NCI-H446 treated with DMSO at 0.1 percent for 48 hours (cell line): ENCODE data around the gene RIPOR3.
"Not testable (repeated sequence)": the region's sequence is repeated elsewhere in the genome, so short reads cannot be mapped to it uniquely, and the experiment has no call there.

Experiments used
- DNase-seq: peaks from one replicate; lab custom pipeline; 2025; lab: John Stamatoyannopoulos, UW

Gene RIPOR3

DNA sequence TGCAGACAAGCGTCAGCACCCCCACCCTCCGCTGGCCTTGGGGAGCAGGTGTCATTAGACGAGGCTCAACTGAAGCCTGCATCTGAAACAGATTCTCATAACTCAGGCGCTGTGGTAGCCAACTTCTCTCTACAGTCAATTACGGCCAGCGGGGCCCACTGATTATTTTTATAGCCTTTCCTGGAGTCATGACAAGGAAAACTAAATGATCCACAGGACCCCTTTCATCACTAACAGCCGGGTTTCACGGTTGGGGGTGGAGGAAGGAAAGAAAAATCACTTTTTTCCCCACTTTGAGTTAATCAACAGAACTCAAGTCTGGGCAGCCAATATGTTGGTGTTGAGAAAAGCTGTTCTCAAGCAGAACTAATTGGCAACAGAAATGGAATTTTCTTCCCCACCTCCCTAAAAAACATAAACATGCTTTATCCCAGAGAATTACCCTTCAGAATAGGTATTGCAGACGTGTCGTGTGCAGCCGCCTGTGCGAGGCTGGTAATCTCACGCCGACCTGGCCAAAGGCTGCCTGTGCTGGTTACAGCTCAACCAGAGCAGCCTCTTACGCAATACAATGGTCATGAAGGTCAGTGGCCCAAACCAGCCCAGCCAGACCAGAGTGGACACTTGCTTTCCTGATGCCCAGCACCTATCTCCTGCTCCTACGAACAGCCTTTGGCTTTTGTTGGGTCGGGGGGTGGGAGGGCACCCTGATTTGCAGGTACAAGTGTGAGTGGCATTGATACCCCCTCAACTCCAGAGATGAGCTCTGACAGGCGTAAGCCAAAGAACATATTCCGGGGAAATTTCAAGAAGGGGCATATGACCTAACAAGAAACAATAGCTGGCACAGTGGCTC lies 11.0 kb downstream of the RIPOR3 start:
- no peak for DNase-seq

- no peak for DNase-seq
Observed at GRCh38 chr20:50679753-50680104, 11.6 kb downstream of the RIPOR3 start.

GRCh38 chr20:50678169-50678898 lies 13.0 kb downstream of the RIPOR3 start:
- DNase-seq: no peak

DNA sequence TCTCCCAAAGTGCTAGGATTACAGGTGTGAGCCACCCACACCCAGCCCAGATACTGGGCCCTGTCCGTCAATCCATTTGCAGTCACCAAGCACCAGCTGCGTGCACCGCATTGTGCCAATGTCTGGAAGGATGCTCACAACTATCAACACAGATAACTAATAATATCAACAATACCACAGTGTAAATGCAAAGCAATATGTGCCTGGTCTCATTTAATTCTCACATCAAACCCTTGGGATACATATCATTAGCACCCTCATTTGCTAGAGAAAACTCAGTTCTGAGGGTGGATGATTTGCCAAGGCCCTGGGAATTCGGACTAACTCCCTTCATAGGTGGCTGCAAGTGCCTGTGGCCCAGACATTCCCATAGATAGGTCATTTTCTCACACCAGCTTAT lies 14.5 kb downstream of the RIPOR3 start:
- DNase-seq: no peak

- not testable (repeated sequence) for DNase-seq
Observed at GRCh38 chr20:50676377-50676731, 15.0 kb downstream of the RIPOR3 start.

DNA sequence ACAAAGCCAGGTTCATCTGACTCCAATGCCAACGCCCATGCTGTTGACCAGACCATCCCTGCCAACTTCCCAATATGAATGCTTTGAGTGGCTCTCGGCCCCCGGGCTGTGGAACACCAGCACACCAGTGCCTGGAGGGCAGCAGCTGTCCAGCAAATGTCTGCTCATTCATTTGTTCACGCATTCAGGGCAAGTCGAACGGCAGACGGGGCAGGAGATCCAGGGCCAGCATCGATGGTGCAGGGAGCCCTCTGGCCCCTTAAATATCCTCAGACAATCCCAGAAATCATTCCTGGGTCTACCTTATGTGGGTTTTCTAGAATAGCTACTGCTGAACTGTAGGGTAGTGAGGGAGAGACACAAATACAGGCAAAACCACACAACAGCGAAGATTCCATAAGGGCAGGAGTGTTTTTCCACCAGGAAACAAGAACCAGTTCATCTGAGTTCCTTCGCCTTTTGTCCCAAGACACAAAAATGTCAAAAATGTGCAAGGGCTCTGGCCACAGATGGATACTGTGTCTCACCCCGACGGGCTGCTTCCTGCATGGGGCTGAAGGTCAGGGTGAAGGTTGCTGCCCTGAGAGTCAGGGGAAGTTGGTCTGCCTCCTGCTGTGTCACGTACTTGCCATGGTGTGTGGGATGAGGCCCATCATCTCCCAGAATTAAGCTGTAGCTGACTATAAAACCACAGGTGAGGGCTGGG lies 15.5 kb downstream of the RIPOR3 start:
- DNase-seq: no peak

- no peak for DNase-seq
Observed at GRCh38 chr20:50674138-50674825, 17.1 kb downstream of the RIPOR3 start.

GRCh38 chr20:50673466-50674137 lies 17.7 kb downstream of the RIPOR3 start:
- DNase-seq: no peak

DNA sequence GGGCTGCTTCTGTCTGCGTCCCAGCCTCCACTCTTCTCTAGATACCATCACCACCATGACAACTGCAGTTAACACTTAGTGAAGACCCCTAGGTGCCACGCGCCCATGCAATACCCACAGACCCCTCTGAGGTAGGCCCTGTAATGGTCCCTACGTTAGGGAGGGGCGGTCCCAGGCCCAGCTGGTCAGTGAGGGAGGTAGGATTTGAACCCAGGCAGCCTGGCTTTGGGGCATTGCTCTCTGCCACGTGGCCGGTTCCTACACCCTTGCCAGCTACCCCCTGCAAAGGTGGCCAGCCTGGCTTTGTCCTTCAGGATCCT lies 18.2 kb downstream of the RIPOR3 start:
- no peak for DNase-seq

- DNase-seq: no peak
Observed at GRCh38 chr20:50672400-50673145, 18.8 kb downstream of the RIPOR3 start.

DNA sequence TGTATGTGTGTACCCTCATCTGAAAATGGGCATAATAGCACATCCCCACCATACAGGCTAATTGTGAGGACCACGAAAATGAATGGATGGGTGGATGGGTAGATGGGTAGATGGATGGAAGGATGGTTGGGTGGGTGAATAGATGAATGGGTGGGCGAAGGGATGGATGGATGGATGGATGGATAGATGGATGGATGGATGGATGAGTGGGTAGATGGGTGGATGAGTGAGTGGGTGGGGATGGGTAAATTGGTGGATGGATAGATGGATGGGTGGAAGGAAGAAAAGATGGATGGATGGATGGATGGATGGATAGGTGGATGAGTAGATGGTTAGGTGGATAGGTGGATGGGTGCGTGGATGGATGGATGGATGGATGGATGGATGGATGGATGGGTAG lies 19.7 kb downstream of the RIPOR3 start:
- no peak for DNase-seq

- DNase-seq: not testable (repeated sequence)
Observed at GRCh38 chr20:50671010-50671409, 20.3 kb downstream of the RIPOR3 start.

- no peak for DNase-seq
Observed at GRCh38 chr20:50670126-50670862, 21.0 kb downstream of the RIPOR3 start.

DNA sequence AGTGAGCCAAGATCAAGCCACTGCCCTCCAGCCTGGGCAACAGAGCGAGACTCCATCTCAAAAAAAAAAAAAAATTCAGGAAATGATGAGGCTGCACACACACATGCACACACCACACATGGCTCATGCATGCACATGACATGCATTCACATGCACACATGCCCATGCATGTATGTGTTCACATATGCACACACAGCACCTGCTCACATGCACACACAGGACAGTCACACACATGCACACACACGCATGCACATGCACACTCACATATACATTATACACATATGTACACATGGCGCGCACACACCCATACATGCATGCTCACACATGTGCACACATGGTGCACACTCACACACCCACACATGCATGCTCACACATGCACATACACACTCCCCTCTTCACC lies 22.5 kb downstream of the RIPOR3 start:
- DNase-seq: no peak

GRCh38 chr20:50668326-50668725 lies 23.0 kb downstream of the RIPOR3 start:
- no peak for DNase-seq

GRCh38 chr20:50666709-50667298 lies 24.5 kb downstream of the RIPOR3 start:
- DNase-seq: no peak

- no peak for DNase-seq
Observed at GRCh38 chr20:50664254-50664653, 27.1 kb downstream of the RIPOR3 start.

- DNase-seq: peak; percentile 17
Observed at GRCh38 chr20:50663095-50663821, 28.1 kb downstream of the RIPOR3 start.

- no peak for DNase-seq
Observed at GRCh38 chr20:50659975-50660670, 31.2 kb downstream of the RIPOR3 start.
